GM18868 (cell line): ENCODE measurements around the gene STON2.

Experiments used
- ATAC-seq: cut with Tn5 transposase; IDR thresholded peaks from one replicate; pipeline ENCODE4 v1.9.1; 2021; ENCODE audit warnings: mild to moderate bottlenecking, moderate library complexity; ENCODE audit not compliant: unreplicated experiment

The STON2 gene

DNA sequence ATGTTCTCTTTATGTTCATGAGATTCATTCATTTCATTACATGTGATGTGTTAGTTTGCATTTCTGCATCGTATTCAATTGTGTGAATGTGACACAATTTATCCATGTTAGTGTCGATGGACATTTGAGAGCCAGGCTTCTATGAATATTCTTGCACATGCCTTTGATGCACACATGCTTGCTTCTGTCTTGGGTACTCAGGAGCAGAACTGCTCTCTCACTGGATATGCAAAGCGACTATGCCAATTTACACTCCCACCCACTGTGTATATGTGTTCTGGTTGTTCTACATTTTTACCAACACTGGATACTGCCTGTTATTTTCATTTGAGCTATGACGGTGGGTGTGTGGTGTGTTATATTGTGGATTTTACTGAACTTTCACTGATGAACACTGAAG is 95.1 kb downstream of the STON2 start:
- ATAC-seq, result no peak

DNA sequence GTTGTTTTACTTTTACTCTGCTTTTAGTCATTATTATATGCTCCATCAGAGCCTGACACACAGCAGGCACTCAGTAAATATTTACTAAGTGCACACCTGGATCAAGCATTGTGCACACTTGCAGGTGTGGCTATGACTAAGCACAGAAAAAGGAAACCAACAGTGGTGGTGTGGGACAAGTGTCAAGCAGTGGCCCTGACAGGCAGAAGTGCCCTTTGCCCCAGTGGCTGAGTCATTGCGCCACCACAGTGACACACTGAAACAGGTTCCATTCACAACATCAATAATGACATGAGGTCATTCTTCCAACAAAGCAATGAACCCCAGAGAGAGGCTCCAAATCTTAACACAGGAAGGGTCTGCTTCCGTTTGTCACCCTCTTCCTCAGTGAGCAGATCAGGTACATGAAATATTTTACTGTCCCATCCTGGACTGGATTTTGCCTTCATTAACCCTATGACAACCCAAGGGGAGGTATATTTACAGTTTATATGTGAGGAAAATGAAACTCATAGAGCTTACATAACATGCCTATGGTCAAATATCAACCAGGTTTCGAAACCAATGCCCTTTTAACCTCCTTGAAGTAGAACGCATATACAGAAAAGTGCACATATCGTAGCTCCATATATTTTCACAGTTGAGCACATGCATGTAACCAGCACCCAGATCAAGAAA is 96.7 kb downstream of the STON2 start:
- ATAC-seq, result peak; percentile 92

DNA sequence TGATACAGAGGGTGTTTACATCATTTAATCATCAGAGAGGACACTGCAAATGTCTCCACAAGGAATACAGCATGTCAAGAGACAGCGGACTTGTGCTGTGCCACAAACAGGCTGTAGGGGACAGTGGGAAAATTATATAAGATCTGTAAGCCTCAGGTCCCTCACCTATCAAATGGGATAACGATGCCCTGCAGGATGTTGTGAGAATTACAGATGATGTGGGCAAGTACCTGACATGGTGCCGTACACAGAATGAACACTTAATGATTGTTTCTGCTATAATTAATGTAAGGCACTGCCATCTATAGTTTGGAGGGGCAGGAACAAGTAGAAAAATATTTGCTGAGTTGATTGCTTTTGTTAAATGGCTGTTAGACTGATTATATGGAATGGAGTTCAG is 97.5 kb downstream of the STON2 start:
- no peak for ATAC-seq

DNA sequence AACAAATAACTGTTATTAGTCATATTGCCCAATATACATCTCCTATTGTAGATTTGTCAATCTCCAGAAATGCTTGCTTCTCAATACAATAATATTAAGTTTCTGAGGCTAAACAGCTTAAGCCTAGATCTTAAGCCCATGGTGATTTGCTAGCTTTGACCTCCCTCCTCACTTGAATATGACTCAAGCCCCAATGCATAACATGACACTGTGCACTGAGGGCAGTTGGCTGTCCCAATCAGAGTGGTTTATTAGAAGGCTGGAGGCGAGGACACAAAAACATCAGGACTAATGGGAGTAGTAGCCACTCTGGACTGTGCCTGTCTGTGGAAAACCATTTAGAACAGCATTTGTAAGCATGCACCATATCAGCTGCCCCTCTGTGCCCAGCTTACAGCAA is 98.3 kb downstream of the STON2 start:
- ATAC-seq, result no peak

DNA sequence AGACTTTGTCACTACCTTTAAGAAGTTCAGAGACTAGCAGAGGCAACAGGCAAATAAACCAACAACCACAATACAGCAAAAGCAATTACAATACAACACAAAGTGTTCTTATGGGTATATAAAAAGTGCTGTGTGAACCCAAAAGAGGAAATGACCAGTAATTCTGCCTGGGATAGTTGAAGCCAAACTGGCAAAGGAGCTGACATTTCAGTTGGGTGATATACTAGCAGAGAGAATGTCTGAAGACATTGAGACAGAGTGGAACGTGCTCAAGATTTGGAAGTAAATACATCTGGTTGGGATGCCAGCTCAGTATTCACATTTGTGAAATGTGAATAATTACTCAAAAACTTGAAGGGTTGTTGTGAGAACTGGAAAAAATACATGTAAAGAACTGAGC is 98.8 kb downstream of the STON2 start:
- no peak for ATAC-seq

DNA sequence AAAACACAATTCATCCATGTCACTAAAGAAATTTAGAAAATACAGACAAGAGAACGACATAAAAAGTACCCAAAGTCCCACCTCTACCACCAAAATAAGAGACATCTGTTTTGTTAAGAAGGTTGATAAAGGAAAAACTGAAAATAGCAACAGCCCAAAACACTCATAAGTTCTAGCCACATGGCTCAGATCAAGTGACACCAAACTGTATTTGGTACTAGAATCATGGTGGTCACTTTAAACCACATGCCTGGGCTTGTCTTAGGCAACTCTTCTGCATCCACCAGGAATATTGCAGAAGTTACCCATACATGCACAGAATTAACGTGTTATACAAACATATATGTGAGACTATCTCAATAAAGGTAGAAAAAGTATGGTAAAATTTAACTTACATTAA is 101.2 kb downstream of the STON2 start:
- ATAC-seq, result no peak

DNA sequence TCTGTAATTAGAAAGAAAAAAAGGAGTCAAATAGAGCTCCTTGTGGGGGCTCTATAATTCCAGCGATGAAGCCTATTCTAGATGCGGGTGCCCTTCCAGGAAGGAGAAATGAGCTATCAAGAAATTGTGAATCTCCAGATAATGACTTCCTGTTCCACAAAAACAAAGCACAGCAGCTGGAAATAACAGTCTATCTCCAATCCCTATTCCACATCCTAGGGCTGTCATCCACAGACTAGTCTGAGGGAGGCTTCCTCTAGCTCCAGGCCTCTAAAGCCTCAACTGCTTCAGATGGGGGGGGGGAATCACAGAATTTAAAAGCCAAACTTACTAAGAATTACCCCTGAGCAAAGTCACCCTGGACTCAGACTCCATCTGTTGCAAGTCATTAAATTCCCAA is 102.0 kb downstream of the STON2 start:
- no peak for ATAC-seq

DNA sequence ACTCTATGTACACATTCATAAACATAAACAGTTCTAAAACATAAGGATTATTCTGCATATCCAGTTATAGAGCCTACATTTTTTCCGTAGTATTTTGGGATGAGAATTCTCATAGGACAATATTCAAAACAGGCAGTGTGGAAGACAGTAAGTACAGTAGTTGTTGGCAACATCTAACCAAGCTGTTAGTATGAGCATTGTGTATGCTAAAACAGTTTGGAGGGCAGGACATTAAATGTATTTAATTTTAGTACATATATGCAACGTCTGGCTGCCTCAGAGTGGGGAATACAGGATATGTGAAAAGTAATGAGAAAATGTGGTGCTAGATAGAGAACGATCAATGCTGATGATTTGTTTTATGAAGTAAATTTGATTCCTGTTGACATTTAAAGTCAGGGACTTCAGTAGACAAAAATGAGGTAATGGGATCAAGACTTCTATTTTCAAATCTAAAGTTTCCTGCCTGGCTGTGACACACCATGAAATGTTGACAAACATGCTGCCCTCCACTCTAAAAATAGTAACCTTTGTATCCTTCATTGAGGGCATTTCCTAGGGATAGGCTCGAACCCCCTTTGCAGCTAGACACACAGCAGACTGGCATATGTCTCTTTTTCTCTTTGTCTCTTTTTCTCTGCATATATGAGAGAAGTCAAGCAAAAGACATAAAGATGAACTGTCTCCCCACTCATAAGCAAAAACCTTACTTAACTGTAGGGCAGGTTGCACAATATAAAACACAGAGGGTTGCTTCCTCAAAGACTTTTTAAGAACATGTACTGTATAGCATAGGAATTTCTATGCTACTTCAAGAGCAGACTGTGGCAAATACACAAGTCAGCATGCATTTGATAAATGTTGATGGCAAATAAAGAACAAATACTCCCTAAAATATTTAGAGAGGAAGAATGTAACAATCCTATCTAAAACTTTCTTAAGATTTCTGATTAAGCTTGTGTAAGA is 103.9 kb downstream of the STON2 start:
- ATAC-seq, result no peak

DNA sequence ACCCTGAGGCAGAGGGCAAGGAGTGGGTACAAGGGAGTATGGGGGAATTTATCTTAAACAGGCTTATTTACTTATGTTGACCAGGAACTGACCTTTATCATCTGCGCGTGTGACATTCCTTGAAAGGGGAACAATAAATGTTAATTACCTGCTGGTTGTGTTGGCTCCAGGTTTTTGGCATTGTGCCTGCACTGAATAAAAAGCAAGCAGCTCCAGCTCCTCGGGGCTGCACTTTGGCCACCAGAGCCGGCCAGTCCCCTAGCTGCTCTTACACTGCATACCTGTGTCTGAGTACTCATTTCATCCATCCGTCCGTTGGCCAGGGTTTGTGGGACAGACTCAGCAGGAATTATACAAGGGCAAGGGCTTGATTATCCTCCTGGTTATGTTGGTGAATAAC is 110.6 kb downstream of the STON2 start:
- no peak for ATAC-seq

DNA sequence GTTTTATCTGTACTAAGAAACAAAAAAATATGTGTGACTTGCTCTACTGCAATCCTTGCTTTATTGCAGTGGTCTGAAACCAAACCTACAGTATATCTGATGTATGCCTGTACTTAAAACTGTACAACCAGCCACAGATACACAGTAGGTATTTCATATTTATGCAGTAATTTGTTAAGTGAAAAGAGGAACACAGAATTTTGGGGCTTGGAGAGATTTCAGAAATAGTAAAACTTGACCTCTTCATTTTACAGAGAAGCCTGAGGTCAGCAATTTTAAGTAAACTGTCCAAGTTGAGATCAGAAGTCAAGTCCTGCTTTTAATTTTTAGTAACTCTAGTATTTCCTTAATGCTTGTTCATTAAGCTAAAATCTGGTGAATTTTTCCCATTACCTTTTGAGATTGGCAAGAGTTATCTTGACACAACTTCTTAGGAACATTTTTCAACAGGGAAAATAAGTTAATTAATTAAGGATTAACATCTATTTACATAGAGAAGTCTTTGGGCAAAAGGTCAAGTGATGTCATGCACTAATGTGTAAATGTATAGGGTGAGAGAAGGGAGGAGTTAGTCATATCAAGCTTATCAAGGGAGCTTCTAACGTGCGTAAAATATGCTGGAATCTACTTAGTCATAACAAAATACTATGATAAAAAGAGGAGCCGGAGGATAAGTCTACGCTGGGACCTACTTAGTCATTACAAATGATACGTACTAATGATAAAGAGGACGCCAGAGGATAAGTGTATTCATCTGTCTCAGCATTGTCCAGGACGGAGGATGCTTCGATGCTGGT is 113.4 kb downstream of the STON2 start:
- ATAC-seq, result peak; percentile 65

DNA sequence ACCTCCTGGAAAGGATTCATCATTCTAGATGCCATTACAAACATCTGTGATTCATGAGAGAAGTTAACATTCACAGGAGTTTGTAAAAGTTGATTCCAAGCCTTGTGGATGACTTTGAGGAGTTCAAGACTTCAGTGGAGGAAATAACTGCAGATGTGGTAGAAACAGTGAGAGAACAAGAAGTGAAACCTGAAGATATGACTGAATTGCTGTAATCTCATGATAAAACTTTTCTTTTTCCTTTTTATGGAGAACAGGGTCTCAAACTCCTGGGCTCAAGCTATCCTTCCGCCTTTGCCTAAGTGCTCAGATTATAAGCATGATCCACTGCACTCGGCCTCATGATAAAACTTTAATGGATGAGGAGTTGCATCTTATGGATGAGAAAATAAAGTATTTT is 114.9 kb downstream of the STON2 start:
- peak; percentile 43 for ATAC-seq

DNA sequence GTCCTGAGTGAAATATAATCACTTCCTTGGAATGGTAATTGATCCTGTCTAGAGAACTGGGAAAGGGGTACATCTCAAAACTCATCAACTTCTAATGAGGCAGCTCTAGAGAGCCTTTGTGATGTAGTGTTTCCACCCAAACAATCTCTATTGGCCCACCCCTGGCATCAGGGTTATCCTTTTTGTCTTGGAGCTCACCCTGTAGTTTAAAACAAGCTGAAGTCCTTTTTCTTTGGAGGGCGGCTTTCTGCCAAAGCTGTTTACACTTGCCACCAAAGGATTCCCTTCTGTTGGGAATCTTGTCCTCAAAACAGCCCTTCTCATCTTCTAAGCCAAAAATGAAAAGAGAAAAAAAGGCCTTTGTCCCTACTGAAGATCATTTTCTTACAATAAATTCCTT is 118.8 kb downstream of the STON2 start:
- no peak for ATAC-seq

DNA sequence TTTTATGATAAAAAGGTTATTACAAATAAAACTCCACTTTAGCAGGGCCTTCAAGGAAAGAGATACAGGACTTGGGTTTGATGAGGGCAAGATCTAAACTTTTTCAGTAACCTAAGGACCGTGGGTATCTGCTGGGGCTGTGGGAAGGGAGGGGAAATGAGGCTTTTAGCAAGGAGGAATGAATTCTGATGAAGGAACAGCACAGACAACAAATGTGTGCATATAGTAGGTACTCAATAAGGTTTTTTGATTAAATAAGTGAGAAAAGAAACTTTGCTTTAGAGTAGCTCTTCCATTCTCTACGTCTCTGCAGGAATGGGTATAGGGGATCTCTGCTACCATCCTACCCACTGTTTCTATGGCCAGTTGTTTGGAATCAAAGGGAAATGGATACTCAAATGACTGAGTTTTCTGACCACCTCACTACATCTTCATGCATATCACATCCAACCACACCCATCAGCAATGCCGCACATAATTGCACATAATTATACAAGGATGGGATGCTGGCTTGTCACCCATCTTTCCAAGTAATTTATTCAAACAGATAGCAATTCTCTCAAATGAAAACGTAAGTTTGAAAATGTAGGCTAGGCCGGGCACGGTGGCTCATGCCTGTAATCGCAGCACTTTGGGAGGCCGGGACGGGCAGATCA is 119.9 kb downstream of the STON2 start:
- no peak for ATAC-seq

DNA sequence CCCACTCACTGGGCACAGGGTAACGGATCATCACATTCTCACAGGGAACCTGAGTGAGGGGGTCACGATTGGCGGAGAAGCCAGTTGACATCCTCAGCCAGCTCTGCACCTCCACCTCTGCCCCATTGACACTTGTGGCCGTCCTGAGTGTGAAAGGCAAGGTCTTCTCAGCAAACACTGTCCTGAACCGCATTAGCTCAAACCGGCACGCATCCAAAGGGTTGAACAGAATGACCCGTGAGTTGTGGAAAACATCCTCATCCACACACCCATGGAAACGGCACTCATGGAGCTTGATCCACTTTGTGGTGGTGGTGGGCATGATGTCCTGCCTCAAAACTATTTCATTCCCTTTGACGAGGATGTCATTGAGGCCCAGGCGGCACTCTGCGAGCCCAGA is 123.0 kb downstream of the STON2 start:
- no peak for ATAC-seq

DNA sequence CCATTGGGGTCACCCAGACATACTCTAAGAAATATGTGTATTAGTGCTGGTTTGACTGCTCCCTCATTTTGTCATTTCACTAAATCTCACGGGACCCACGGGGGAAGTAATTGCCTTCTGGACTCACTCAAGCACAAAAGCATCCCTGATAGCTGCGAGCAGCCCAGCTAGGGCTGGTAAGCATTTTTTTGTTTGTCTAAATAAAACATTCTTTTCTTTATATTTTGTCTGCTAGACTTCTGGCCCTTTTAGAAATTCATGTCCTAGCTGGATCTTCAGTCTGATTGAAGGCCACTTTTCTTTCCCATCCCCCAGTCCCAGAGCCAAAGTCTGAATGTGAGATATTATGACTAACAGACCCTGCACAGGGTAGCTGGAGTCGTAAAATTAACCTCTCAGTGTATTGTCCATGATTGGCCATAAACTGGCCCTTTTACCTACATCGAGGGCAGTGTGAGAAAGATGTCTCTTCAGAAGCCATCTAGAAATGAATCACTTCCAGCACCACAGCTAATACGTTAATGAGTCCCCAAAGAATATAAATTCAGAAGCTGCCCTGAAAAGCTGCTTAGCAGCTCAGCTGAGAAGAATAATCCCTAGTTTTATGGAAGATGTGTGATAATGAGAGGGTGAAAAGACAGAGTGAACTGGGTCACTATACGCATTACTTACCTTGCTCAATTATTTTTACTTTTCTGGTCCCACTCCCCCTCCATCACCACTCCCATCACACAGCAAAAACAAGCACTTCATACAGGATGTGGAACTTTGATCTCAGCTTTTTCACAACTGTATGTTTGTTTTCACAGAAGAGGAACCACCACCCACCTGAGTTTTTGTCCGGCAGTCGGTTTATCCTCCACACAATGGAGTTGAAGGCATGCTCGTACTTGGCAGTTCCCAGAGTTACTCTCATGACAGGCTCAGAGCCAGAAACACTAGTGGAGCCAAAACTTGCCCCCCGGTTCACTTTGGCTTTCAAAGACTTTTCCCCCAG is 123.8 kb downstream of the STON2 start:
- peak; percentile 80 for ATAC-seq

DNA sequence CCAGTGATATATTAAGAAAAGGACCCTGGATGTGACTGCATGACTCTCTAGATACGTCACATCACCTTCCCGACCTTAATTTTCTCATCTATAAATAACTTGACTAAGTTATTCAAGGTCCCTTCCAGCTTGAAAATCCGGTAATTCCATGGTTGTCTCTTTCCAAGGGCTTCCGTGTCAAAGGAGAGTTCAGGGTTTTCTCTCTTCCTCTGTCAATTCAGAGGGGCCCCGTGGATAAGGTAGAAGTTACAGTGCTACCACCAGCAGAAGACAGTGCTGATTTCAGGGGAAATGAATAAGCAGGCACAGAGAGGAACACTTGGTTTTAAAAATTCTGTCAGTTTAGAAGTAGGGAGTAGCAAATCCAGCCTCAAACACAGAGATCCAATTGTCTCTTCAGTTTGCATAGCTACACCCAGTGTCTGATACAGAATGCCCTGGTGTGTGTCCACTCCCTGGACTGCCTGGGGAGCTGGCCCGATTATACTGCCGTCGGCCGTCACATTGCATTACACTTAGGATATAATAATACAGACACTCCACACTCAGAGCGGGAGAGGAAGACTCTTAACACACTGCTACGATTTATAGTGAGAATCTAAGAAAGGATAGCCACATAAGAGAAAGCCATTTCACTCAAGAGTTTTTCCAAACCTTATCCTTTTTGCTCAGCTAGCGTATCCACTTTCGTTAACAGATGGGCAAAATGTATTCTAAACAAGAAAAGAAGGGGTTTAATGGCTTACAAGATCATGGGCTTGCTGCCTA is 124.6 kb downstream of the STON2 start:
- ATAC-seq, result no peak

DNA sequence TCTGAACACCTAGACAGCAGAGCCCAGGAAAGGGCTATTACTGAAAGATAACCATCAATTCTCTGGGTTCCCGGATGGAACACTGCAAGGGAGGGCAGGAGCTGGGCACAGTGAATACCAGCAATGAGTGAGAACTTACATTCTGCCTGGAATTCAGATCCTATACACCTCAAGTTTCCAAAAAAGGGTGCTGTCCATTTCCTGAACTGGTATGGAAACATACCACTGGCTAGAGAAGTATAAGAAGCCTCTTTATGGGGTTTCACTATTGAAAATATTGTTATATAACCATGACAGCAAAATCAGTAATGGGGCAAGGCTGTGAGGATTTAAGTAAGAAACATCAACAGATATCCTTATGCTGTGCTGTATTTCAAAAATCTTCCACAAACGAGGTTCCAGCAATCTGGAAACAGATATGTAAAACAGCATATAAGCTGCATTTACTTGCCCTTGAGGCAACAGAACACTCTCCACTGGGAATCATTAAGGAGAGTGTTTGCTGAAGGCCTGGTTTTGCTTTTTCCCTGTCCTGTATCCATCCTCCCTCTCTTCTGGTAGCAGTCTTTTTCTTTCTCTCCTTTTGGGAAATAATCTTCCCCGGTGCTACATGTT is 126.1 kb downstream of the STON2 start:
- ATAC-seq, result no peak

DNA sequence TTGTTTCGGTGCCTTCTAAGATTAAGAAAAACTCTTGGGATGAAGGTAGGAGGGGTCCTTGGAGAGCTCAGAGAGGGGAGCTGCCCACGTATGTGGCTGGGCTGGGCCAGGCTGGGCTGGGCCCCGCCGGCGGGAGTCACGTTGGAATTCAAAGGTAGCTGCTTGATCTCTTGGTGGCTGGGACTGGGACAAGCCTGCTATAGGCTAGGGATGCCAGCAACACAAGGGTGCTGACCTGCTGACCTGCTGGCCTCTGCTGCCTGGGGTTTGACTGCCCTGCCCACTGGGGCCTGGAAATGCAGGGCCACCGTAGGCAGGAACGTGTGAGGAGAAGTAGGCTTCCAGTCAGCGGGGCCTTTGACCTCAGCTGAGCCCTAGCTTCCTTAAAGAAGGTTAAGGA is 126.6 kb downstream of the STON2 start:
- ATAC-seq, result no peak

DNA sequence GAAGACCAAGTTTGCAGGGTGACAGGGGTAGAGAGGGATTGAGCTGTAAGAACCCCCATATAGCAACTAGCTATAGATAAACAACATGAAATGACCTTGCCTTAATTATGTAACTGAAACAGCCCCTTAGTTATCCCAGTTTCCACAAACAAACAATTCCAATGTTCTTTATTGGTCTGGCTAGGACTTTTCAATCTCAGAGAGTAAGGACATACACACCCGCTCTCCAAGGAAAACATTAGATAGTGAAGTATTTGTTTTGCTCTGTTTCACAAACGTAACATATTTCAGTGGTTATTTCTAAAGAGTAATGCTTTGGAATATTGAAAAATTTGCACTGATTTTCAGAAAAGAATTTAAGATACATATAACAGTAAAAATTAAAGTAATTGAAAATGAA is 127.8 kb downstream of the STON2 start:
- ATAC-seq, result no peak
